PC-9 (cell line): ENCODE measurements around the gene MORC4. TPM values are rescaled to one million over a fixed set of nuclear protein-coding genes. Genes with fewer than 3 reads are reported as not detected.

Experiments used
- BruUV-seq: library from RNA; stranded (reverse); fragments of 400-500 nt; replicated peaks from 2 replicates; lab custom pipeline; 2021; lab: Mats Ljungman, UMichigan
- CTCF ChIA-PET: fragments of 300-600 bp; sonication (Branson Sonifier 250); formaldehyde crosslinking; loops from one replicate; lab custom pipeline; 2022; ENCODE audit warnings: antibody characterized with exemption; lab: Charles Lee
- POLR2A ChIA-PET: fragments of 300-600 bp; sonication (Branson Sonifier 250); formaldehyde crosslinking; loops from one replicate; lab custom pipeline; 2022; ENCODE audit warnings: antibody characterized with exemption; ENCODE audit not compliant: unreplicated experiment; lab: Charles Lee
- DNase-seq, 2 experiments: peaks; one replicate each; pipeline versions ENCODE4 v3.0.0 to v3.0.0-alpha.2; 2015 to 2022; ENCODE audit warnings: mixed read lengths in 1 of 2
- H2AFZ ChIP-seq: fragments of 200-600 bp; sonication (generic); 2 replicates; pipeline ENCODE4 v1.8.1; 2017; ENCODE audit warnings: antibody characterized with exemption
- H3F3A ChIP-seq: fragments of 200-600 bp; sonication (generic); 2 replicates; pipeline ENCODE4 v1.8.1; 2017; ENCODE audit warnings: antibody characterized with exemption, mild to moderate bottlenecking, low read depth; ENCODE audit not compliant: insufficient read depth
- H3K27ac ChIP-seq: fragments of 200-600 bp; sonication (generic); 2 replicates; pipeline ENCODE4 v1.6.1; 2016; ENCODE audit warnings: mixed run types
- H3K27me3 ChIP-seq: fragments of 200-600 bp; sonication (generic); 2 replicates; pipeline ENCODE4 v1.6.1; 2016; ENCODE audit warnings: low read depth, mixed run types; ENCODE audit not compliant: insufficient read depth
- H3K36me3 ChIP-seq: fragments of 200-600 bp; sonication (generic); 2 replicates; pipeline ENCODE4 v1.6.1; 2016; ENCODE audit warnings: low read depth, mixed run types
- H3K4me1 ChIP-seq: fragments of 200-600 bp; sonication (generic); replicated peaks from 2 replicates; pipeline ENCODE4 v1.6.1; 2016; ENCODE audit warnings: mixed run types; ENCODE audit not compliant: insufficient read depth
- H3K4me2 ChIP-seq: fragments of 200-600 bp; sonication (generic); 2 replicates; pipeline ENCODE4 v1.6.1; 2017; ENCODE audit warnings: mixed run types
- H3K4me3 ChIP-seq: fragments of 200-600 bp; sonication (generic); 2 replicates; pipeline ENCODE4 v1.6.1; 2016; ENCODE audit warnings: mixed run types
- H3K79me2 ChIP-seq: fragments of 200-600 bp; sonication (generic); 2 replicates; pipeline ENCODE4 v1.6.1; 2017; ENCODE audit warnings: low read depth, mixed run types
- H3K9me2 ChIP-seq: fragments of 200-600 bp; sonication (generic); 2 replicates; pipeline ENCODE4 v1.8.1; 2017; ENCODE audit warnings: mild to moderate bottlenecking; ENCODE audit not compliant: insufficient read depth
- H3K9me3 ChIP-seq: fragments of 200-600 bp; sonication (generic); 2 replicates; pipeline ENCODE4 v1.8.1; 2016; ENCODE audit warnings: low read depth; ENCODE audit not compliant: insufficient read depth
- H4K20me1 ChIP-seq: fragments of 200-600 bp; sonication (generic); 2 replicates; pipeline ENCODE4 v1.8.1; 2017; ENCODE audit not compliant: insufficient read depth
- EZH2 ChIP-seq: fragments of 200-600 bp; sonication (generic); IDR thresholded peaks from 2 replicates; pipeline ENCODE4 v1.8.0; 2017; ENCODE audit warnings: antibody characterized with exemption, low read depth
- intact Hi-C: fragments of 100-400 bp; cut with micrococcal nuclease; formaldehyde crosslinking; loops from one replicate; pipeline ENCODE4 v1.10.0; 2022; ENCODE audit not compliant: unreplicated experiment
- total RNA-seq: library from RNA; stranded (reverse); gene quantifications from 2 replicates; pipeline ENCODE4 v1.2.3, GENCODE V29; 2021
- TF ChIP-seq, protein P1 (sequence below): fragments of 200-600 bp; sonication (generic); conservative IDR thresholded peaks from 2 replicates; pipeline ENCODE4 v1.6.1; 2017; ENCODE audit warnings: mixed run types, antibody characterized with exemption, mild to moderate bottlenecking, moderate library complexity

Gene MORC4
- total RNA-seq, 1 experiment from 2014 or later = 11.1 TPM

DNA sequence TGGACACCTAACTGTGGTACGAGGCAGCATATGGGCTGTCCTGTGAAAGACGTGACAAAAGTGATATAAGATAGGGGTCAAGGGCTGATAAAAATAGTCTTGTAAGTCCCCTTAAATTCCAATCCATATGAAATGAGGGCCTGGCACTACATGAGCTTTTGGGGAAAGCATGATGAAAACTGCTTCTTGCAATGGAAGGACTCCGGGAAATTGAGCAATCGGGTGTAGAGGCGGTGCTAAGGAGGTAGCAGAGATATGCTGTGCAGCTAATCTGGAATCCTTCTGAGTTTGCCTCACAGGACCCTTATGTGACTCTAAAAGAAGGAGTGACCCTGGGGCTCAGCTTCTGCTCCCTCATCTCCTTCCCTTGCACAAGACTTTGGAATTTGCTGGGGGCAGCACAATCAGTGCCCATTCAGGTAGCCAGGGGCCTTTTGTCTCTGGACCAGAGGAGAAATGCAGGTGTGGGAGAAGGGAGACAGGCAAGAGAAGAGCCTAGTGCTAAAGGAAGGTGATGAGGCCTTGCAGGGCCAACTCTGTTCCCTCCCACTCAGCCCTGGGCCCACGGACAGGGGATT is 67.0 kb downstream of the MORC4 start:
- H3K4me3 ChIP-seq = no peak overlapping the region
- H3K4me1 ChIP-seq = peaks cover 29% of the 10 kb centered on the region
- no peaks in the 10 kb centered on the region for H3K36me3 ChIP-seq
- H3K9me3 ChIP-seq = no peaks in the 10 kb centered on the region
- intact Hi-C loops = no loop called here
- no TSS peak for BruUV-seq
- H2AFZ ChIP-seq = no peak overlapping the region
- no peaks in the 10 kb centered on the region for H3K9me2 ChIP-seq
- H3K27ac ChIP-seq = peak overlapping the region; percentile 71
- H3F3A ChIP-seq = peaks cover 12% of the 10 kb centered on the region; the same call in 1 of the 2 replicates
- H3K27me3 ChIP-seq = no peaks in the 10 kb centered on the region
- CTCF ChIA-PET = no interaction called here
- H3K79me2 ChIP-seq = no peaks in the 10 kb centered on the region
- DNase-seq = peak in 1 of 2 experiments; percentile 37
- POLR2A ChIA-PET = no interaction called here
- H3K4me2 ChIP-seq = peak overlapping the region; percentile 62
- no peaks in the 10 kb centered on the region for H4K20me1 ChIP-seq
- TF ChIP-seq EZH2 = no peak
- TF ChIP-seq, protein P1, sequence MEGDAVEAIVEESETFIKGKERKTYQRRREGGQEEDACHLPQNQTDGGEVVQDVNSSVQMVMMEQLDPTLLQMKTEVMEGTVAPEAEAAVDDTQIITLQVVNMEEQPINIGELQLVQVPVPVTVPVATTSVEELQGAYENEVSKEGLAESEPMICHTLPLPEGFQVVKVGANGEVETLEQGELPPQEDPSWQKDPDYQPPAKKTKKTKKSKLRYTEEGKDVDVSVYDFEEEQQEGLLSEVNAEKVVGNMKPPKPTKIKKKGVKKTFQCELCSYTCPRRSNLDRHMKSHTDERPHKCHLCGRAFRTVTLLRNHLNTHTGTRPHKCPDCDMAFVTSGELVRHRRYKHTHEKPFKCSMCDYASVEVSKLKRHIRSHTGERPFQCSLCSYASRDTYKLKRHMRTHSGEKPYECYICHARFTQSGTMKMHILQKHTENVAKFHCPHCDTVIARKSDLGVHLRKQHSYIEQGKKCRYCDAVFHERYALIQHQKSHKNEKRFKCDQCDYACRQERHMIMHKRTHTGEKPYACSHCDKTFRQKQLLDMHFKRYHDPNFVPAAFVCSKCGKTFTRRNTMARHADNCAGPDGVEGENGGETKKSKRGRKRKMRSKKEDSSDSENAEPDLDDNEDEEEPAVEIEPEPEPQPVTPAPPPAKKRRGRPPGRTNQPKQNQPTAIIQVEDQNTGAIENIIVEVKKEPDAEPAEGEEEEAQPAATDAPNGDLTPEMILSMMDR = no peak

DNA sequence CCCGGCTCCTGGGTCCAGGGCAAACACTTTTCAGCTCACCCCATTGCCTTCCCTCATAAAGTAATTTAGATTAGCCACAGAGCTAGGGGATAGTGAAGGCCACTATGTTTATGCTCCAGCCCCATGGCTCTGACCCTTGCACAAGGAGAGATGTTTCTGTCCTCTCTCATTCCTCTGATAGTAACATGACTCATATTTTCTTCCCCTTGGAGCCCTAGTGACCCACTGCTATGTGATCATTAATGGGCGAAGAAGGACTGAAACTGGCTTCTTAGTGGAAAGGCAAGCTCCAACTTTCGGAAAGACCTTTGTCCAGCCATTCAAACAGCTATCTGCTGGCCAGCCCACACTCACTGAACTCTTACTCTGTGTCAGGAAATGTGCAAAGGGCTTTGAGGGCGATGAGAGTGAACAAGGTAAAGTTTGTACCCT is 67.5 kb downstream of the MORC4 start:
- no peaks in the 10 kb centered on the region for H3K27me3 ChIP-seq
- H3K27ac ChIP-seq = peak overlapping the region; percentile 71
- BruUV-seq = no TSS peak
- peak overlapping the region; percentile 62 for H3K4me2 ChIP-seq
- H3K79me2 ChIP-seq = no peaks in the 10 kb centered on the region
- no peak overlapping the region for H3K4me3 ChIP-seq
- peaks cover 12% of the 10 kb centered on the region; the same call in 1 of the 2 replicates for H3F3A ChIP-seq
- no peak overlapping the region for H2AFZ ChIP-seq
- peaks cover 29% of the 10 kb centered on the region for H3K4me1 ChIP-seq
- no peaks in the 10 kb centered on the region for H3K36me3 ChIP-seq
- peak in 1 of 2 experiments; percentile 61 for DNase-seq
- no peaks in the 10 kb centered on the region for H3K9me2 ChIP-seq
- ChIA-PET POLR2A (no interaction called here), CTCF (no interaction called here)
- no peak for TF ChIP-seq EZH2
- TF ChIP-seq, protein P1 = no peak
- intact Hi-C loops = no loop called here
- no peaks in the 10 kb centered on the region for H3K9me3 ChIP-seq
- H4K20me1 ChIP-seq = no peaks in the 10 kb centered on the region

DNA sequence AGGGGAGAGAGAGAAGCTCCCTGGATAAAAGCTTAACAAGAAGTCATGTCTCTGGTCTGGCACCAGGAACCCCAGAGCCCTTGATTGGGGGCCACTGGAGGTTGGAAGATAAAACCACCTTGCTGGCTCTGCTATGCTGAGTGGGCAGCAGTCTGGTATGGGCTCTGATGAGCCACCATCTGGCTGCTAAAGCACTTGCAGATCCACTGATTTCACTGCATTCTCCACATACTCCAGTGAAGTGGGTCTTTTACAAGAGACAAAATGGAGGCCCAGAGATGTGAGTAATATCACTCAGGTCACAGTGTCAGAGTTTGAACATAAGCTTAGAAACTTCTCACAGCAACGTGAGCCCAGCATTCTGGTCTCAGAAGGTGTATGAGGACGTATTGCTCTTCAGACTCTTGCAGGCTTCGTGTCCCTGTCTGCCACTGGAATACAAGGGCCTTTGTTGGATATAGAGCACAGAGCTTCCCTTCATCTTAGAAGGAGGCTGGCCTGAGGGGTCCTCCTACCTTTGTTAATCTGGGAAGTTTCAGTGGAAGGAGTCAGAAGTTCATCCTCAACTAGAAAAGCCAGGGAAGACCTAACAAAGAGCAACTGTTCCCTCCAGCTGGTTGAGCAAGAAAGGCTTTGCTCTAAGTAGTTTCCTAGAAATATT is 68.1 kb downstream of the MORC4 start:
- Histone ChIP-seq H3K9me3 (no peaks in the 10 kb centered on the region), H3F3A (peaks cover 12% of the 10 kb centered on the region; the same call in 1 of the 2 replicates), H3K27me3 (no peaks in the 10 kb centered on the region), H3K4me1 (peaks cover 29% of the 10 kb centered on the region), H2AFZ (no peak overlapping the region), H3K79me2 (no peaks in the 10 kb centered on the region), H3K9me2 (no peaks in the 10 kb centered on the region), H3K4me3 (no peak overlapping the region), H3K4me2 (peak overlapping the region; percentile 21; the same call in 1 of the 2 replicates), H3K36me3 (no peaks in the 10 kb centered on the region), H3K27ac (peak overlapping the region; percentile 71), H4K20me1 (no peaks in the 10 kb centered on the region)
- TF ChIP-seq, protein P1 = no peak
- TF ChIP-seq EZH2 = no peak
- BruUV-seq = no TSS peak
- DNase-seq = no peak
- POLR2A ChIA-PET = no interaction called here
- intact Hi-C loops = no loop called here
- CTCF ChIA-PET = no interaction called here
